Suprapubic skin (tissue), 3 donors: ENCODE results near the gene GALNT2.

ENCODE experiments used
- POLR2AphosphoS5 ChIP-seq, 3 donors: sonication (generic); formaldehyde crosslinking; IDR thresholded peaks; one replicate each; pipeline ENCODE4 v1.6.1; 2017; ENCODE audit warnings: antibody characterized with exemption in 3 of 3
- TF ChIP-seq, protein P1 (sequence below), 2 donors: fragments of 200-600 bp in 1 of 2; fragments of 450-650 bp in 1 of 2; sonication (generic) in 1 of 2; IDR thresholded peaks; one replicate each; pipeline ENCODE4 v1.5.1; 2016 to 2019; ENCODE audit warnings: antibody characterized with exemption in 2 of 2, mild to moderate bottlenecking in 1 of 2, moderate library complexity in 1 of 2

DNA sequence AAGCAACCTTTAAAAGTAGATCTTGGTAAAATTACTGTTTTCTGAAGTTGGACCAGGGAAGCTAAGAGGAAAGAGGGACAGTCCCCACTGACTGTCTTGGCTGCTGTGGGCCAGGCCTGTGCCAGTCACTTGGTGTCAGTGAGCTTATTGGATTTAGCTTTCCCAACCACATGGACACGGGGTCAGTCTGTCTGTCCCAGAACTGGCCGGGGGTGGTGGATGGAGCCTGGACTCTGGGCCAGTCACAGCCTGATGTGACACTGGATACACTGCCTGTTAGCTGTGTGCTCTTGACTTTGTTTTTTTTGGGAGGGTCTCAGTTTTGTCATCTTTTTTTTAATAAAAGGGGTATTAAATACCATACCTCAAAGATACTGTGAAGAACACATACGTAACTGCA, 96.7 kb downstream of the GALNT2 start:
- TF ChIP-seq, protein P1, sequence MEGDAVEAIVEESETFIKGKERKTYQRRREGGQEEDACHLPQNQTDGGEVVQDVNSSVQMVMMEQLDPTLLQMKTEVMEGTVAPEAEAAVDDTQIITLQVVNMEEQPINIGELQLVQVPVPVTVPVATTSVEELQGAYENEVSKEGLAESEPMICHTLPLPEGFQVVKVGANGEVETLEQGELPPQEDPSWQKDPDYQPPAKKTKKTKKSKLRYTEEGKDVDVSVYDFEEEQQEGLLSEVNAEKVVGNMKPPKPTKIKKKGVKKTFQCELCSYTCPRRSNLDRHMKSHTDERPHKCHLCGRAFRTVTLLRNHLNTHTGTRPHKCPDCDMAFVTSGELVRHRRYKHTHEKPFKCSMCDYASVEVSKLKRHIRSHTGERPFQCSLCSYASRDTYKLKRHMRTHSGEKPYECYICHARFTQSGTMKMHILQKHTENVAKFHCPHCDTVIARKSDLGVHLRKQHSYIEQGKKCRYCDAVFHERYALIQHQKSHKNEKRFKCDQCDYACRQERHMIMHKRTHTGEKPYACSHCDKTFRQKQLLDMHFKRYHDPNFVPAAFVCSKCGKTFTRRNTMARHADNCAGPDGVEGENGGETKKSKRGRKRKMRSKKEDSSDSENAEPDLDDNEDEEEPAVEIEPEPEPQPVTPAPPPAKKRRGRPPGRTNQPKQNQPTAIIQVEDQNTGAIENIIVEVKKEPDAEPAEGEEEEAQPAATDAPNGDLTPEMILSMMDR (IDR thresholded peaks at IDR 0.05): no peak
- TF ChIP-seq POLR2AphosphoS5 (IDR thresholded peaks at IDR 0.05): no peak
